GM10266 (cell line): ENCODE results near the gene ARTN.

ENCODE experiments used
- DNase-seq: peaks from one replicate; pipeline ENCODE4 v3.0.0; 2012; ENCODE audit errors: extremely low spot score
- CTCF ChIP-seq: IDR thresholded peaks from 2 replicates; pipeline ENCODE4 v1.5.1; 2012; ENCODE audit warnings: mild to moderate bottlenecking, low read depth; ENCODE audit not compliant: control insufficient read depth, insufficient read depth; ENCODE audit errors: missing control alignments

ARTN gene

GRCh38 chr1:43978551-43979260, 45.1 kb downstream of the ARTN start, which contains the start of gene B4GALT2:
TSS of gene B4GALT2 (plus strand) at chr1:43979210. CDS start at chr1:43981161, 1,951 bp downstream.
- DNase-seq = peak; percentile 91
- no peak for TF ChIP-seq CTCF

GRCh38 chr1:43979261-43979527, 45.6 kb downstream of the ARTN start:
- TF ChIP-seq CTCF = no peak
- DNase-seq = no peak

GRCh38 chr1:43979528-43980254, 46.1 kb downstream of the ARTN start:
- TF ChIP-seq CTCF = no peak
- peak; percentile 74 for DNase-seq

- no peak for DNase-seq
- no peak for TF ChIP-seq CTCF
Observed at GRCh38 chr1:43980255-43981134, 46.9 kb downstream of the ARTN start.

- no peak for TF ChIP-seq CTCF
- DNase-seq = no peak
Observed at GRCh38 chr1:43981135-43981491, 47.5 kb downstream of the ARTN start.

- TF ChIP-seq CTCF = no peak
- DNase-seq = no peak
Observed at GRCh38 chr1:43981636-43982035, 48.0 kb downstream of the ARTN start.
